ENCODE results near the gene ZNF574.

ZNF574 gene

DNA sequence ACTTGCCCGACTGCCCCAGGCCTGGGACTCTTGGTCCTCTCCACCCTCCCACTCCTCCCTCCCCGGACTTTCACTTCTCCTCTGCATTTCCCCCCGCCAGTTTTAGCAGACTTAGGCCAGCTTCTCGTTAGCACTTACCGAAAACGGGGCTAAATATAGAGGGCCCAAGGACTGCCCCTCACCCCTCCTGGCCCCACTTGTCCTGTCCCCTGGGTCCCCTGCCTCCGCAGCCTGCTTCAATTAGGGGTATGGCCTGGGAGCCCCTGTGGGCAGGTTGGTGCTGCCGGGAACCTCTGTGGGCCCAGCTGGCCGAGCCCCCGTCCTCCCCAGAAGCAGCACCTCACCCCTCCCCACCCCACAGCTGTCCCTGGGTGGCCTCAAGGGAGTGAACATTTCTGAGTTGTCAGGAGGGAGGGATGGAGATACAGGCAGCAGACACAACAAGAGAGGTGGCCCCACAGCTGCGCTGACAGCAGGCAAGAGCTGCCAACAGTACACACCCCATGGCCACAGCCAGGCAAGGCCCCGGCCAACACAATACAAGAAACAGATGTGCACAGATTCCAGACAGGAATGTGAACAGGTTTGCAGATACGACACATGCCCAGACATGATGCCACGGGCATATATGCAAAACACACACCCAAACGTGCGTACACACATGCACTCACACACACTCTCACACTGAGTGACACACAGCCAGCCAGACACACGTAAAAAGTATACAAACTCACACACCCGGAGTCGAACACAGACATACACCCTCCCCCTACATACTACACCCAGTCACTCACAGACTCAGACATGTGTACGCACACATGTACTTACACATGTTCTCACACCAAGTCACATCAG is 53.7 kb downstream of the ZNF574 start:
- no peak for DNase-seq

DNA sequence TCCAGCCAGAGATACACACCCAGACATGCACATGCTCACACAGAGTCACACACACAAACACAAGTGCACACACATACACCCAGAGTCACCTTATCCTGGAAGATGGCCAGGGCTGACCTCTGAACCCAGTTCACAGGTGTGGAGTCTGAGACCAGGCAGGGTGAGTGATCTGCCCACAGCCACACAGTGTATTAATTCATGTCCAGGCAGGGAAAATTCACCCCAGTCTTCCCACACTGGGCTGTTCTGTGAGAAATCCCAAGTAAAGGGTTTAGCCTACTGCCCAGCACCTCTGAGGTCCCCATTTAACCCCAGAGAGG is 54.2 kb downstream of the ZNF574 start:
- DNase-seq: no peak
